Suppressor macrophage treated with lipopolysaccharide for 4 hours (primary cell): ENCODE data around the gene TUBB2B.

Experiments used
- DNase-seq: peaks from one replicate; pipeline ENCODE4 v3.0.0-alpha.2; 2020

The TUBB2B gene

DNA sequence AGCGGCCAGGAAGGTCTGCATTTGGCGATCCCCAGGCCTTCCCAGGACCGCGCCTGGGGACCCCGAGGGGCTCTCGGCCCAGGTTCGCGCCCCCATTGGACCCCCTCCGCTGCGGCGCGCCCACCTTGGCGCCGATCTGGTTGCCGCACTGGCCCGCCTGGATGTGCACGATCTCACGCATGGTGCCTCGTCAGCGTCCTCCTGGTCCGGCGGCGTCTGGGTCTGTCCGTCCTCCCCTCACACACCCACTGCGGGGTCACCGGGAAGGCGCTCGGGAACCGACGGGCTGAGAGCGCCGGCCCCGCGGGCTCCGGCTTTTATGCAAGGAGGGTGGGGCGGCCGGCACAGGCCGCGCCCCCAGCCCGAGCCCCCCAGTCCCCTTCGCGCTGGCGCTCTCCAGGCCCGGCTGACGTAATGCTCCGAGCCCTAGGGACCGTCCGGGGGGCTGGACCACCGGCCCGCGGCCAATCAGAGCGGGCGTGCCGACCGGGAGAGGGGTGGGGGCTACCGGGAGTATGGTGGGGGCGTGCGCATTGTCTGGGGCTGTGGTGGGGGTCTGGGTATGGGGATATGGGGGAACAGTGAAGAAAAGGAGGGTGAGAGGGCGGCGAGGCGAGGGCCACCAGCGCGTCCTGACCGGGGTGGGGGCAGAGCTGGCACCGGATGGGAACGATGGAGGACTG is at the start of gene TUBB2B:
Gene TUBB2B, minus strand, starts transcription at position 291 of the 683 bp plus-strand sequence. Its CDS starts 110 bp downstream, at position 181.
- no peak for DNase-seq

DNA sequence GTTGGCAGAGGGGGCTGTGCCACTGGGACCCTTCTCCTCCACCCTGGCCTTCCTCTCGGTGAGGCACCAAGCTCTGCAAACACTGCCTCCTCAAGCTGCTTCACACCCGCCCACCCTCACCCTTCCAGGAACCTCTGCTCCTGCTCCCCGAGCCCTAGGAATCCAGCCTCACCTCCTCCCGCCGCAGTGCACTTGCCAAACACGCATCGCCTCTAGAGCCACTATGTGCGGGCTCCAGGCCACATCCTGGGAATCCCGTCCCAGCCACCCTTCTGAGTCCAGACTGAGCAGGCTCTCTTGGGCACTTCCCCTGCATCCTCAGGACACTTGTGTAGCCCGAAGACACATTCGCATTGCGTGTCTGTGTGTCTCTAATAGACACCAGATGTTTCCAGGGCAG is 49.8 kb upstream of the TUBB2B start:
- no peak for DNase-seq

DNA sequence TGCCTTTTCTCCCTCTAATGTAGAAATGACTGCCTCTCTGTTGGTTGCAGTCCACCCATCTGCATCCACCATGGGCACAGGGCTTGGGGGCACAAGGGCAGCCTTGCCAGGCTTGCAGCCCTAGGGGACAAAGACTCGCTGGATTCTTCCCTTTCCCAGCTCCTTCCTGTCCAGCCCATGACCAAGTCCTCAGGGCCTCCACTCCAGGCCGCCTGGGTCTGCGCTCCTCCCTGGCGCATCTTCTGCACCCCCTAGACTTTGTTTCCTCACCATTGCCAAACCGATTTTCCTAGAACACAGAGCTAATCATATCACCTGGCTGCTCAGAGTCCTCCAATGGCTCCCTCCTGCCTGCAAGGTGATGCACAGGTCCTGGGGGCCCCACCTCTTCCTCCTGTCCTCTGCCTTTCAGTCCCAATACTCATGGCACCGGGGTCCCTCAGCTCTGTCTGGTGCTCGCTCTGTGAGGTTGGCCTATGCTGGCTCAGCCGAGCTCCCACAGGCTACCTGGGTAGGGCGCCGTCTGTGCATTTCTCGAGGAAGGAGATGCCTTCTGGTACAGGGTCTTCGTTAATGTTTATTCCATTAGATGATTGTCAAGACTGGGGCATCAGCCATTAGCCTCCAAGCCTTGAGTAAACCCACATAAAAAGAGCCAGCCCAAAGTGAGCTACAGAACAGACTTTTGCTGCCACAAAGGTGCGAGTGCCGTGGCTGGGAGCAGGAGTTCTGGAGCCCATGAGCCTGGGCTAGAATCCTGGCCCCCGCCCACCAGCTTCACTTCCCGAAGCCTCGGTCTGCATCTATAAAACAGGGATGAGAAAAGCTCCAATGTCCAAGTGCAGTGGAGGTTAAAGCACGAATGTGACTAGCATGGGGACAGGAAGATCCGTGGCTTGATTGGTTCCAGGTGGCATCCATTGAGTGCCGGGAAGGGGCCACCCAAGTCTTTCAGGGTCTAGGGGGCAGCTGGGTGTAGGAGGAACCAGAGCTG is 49.0 kb upstream of the TUBB2B start:
- no peak for DNase-seq

DNA sequence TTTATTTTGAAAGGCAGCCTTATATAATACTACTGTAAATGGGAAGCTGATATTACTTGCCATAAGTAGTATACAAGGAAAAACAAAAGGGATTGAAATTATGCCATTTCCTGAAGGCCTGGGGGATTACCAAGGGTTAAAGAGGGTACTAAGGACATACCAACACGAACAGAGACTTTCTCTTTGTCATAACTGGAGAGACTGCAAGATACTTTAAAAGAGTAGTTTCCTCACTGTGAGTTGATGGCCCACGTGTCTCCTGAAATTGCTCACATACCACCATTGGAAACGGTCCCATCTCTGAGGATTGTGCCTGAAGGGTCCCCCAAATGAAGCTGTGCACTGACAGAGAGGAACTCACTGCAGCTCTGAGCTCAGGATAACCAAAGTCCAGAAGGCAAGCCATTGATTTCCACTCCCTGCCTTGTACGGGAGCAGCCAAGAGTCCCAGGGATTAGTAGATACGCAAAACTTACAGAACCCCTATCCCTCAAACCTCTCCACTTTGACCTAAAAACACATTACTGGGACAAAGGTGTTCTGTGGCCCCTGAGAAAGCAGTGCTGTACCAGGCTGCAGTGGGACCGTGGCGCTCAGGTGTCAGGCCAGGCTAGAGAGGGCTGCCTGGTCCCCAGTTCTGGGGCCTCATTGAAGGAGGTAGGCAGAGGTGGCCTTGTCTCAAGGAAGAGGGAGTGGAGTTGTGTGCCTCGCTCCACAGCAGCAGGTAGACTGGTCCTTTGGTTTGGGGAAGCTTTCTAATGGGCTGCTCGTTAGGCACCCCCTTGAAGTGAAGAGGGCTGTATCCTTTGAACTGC is 46.5 kb upstream of the TUBB2B start:
- DNase-seq = no peak

DNA sequence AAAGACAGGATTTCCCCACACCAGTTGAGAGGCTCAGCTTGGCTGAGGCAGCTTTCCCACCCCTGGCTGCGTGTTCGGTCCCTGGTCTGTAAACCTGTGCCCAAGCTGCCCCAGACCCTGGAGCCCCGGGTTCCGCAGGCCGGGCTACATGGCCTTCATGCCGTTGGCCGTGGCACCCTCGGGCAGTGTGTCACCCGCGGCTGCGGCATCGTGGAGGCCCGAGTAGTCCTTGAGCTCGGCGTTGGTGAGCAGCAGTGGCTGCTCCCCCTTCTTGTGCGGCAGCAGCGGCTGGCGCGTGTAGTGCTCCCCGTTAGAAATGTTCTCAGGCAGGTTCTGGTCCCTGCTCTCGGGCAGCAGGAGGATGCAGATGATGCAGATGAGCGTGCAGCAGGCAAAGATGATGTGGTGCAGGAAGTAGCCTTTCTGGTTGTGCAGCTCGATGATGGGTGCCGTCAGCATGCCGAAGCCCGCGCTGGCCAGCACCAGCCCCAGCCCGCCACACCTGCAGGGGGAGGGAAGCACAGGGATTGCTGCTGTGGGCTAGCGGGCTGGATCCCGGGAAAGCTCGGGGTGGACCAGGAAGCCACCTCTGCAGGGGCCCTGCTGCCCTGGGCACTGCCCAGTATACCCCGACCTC is 45.6 kb upstream of the TUBB2B start:
- DNase-seq = no peak

DNA sequence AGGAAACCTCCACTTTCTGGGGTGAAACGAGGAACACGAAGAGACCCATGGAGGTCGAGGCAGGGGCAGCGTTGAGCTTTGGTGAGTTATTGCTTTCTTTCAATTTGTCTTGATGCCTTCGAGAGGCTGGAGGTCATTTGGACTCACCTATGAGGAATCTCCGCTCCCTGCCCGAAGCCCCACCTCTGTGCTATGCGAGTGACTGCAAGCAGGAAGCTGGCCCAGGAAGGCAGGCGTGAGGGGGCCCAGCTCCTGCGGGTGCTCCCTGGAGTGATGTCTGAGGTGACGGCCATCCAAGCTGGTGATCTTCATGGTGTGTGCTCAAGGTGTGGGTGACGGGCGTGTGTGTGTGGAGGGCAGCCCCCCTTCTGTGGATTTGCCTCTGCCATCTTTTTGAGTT is 44.3 kb upstream of the TUBB2B start:
- no peak for DNase-seq

DNA sequence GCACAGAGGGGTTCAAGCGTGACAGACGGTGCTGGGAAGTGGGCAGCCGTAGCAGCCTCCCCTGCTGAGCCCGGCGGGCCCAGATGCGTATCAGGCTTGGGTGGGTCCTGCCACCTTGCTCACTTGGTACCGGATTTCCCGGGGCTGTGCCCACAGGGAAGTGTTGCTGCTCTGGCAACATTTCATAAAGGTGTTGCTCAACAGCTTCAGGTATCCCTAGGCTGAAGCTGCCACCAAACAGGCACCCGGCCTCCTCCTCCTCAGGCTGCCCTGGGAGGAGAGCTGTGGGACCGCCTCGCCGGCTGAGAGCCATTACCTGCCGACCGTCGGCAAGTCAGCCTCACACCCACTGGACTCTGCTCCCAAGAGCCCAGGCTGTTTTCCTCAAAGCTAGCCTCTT is 42.8 kb upstream of the TUBB2B start:
- no peak for DNase-seq

DNA sequence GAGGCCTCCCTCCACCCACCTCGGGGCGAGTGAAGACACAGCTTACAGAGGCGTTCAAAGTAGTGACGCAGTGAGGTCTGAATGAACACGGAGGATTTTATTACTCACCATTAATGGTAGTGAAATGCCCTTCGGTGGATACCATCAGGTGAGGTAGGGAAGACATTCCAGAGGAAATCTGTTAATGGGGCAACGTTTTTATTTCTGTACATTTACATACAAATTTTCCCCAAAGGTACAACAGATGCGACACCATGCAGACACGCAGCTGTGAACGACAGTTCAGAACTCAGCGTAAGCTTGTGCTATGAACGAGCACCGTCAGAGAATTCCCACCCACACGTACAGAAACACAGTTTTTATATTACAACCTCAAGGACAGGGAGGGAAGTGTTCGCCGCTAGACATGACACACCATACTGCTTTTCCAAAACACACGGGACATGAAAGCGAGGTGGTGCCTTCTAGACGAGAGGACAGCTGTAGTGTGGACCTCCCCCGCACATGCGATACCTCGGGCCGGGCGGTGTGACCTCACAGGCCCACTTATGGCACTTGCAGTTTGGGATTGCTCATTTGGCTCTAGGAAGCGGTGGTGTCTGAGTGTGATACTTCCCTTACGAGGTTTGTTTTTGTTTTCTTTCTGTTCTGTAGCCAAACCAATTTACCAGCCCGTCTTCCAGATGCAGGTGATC is 42.0 kb upstream of the TUBB2B start:
- no peak for DNase-seq

DNA sequence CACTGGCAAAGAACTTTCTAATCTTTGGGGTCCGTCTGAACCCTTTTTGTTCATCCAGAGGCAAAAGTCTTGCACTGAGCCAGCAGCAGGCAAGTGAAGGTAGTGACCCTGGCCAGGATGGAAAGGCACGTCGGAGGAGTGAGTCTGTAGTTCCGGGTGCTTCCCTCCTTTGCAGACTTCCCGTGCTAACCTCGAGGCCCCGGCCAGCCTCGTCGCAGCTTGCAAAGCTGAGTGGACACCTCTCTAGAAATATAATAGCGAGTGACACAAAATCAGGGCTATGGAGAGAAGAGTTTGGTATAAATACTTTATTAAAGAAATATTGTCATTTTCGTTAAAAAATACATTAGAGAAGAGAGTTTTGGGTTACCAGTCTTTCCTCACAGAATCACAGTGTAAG is 41.2 kb upstream of the TUBB2B start:
- no peak for DNase-seq

DNA sequence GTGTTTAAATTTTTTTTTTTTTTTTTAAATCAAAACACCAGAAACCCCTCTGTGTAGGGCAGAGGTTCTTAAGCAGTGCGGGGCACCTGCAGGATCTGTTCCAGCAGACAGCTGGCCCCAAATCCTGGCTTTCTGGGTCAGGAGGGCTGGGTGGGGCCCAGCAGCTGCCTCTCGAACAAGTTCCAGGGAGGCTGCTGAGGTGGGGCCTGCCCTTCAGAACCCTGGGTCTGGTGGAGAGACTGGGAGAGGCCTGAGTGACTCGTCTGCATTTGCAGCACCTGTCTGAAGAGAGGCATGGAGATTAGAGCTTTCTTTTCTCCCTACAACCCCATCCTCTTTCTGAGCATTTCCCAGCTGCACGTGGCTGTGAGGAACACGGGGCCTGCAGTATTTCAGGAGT is 39.7 kb upstream of the TUBB2B start:
- no peak for DNase-seq

DNA sequence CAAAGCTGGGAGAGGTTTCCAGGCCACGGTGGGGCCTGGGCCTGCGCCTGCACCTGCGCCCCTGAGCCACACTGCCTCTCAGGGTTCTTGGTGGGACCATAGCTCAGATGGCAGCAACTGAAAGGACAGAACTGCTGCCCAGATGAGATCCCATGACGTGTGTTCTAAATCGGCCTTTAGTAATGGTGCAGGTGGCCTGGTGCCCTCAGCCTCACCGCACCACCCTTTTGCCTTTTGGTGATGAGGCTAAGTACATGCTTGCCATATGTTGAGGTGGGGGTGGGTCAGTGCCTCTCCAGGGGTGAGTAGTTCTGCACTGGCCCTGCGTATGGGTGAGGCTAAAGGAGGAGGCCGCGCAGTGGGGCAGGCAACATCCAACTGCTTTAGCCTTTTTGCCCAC is 38.7 kb upstream of the TUBB2B start:
- DNase-seq = no peak

DNA sequence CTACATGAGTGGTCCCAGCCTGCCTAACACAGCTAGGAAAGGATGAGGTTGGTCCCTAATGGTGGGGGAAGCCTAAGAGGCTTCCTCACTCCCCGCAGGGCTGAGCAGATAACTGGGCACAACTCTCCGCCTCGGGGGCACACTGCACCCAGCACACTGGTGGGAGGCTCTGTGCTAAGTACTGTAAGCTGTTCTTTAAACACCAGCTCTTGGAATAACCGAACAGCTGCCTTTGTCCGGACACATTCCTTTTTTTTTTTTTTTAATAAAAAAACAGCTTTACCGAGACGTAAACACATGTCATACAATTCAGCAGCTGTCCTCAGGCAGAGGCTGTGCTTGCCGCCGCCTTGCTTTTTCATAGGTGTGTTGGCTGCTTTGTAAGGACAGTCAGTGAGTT is 38.2 kb upstream of the TUBB2B start:
- no peak for DNase-seq

DNA sequence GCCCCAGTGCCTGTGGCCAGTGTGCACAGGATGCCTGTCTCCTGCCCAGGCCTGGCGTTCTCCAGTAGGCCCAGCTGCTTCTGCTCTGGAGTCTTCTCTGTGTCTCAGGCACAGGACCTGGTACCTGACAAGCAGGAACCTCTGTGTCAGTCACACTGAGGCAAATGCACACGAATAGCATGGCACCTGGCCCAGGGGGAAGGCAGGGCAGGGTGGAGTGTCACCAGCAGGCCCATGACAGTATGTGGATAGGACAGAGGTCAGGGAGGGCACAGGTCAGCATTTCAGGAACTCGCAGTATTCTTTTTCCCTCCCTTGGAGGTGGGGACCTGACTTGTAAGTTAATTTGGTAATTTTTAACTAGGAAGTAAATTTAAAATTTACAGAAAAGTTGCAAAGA is 36.9 kb upstream of the TUBB2B start:
- DNase-seq = no peak

DNA sequence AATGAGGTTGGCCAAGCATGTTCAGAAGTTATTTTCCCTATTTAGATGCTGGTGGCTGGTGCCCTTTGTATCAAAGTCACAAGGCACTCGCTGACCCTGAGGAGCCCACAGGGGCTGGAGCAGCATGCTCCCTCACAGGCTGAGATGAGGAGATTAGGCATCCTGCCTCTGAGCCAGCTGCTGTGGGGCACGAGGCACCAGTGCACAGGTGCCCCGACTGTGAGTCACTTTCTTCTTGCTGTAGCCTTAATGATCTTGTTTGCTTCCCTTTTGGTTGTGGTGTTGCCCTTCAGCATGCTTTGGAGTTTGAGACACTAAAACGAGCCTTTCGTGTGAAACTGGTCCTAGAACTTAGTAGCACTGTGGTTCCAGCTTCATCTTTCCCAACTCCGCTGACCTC is 35.6 kb upstream of the TUBB2B start:
- no peak for DNase-seq

DNA sequence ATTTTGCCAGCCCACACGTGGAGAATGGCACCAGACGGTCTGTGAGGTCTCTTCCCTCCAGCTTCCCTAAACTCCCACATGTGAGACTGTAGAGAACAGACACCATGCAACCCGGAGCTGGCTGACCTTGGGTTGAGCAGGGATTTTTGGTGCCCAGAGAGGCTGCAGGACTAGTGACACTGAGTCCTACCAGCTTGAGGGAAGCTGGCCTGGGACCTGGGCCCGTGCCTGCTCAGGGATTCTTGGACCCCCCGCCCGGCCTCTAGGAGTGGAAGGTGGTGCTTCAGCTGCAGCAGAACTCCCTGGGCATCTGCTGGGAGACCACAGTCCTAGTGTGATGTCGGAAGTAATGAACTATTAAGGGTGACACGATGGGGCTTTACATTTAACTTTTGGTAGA is 34.5 kb upstream of the TUBB2B start:
- DNase-seq = no peak

DNA sequence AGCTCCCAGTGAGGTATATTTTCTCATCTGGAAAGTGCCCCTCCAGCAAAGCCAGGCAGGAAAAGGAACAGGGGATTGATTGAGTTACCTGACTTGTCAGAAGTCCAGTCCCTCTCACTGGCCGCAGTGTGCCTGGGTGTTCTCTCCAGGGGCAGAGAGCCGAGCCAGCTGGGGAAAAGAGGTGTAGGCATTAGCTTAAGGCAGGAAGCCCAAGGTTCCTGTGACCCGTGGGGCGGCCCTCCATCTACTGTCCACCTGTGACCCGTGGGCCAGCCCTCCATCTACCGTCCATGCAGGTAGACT is 34.0 kb upstream of the TUBB2B start:
- no peak for DNase-seq

DNA sequence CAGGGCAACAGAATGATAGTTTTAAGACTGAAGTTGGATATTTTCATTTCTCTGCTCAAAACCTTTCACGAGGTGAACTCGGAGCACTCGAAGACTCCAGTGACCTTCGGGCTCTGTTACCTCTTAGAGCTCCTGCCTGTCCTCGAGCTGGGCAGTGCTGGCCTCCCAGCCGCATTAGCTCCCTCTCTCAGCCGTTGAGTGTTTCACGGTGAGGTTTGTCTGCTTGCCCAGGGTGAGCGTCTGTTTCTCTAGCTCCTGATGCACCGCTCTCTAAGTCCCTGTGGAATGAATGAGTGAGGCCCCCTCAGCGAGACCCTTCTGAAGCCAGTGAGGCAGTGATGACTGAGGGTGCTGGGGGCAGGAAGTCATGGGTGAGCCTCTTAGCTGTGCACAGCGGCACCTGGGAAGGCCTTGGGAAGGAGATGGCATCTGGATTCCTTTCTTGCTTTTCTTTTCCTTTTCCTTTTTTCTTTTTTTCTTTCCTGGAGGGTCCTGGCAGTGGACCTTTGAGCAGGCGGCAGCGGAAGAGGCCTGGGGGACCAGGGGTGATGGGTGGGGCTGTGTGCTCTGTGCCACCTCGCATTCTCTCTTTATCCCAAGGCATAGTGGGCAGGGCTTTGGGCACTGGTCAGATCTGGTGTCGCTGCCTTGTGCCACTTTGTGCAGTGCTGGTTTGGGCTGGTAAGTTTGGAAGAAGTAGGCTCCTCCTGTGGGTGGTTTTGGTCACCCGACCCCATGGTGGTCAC is 33.5 kb upstream of the TUBB2B start:
- no peak for DNase-seq

DNA sequence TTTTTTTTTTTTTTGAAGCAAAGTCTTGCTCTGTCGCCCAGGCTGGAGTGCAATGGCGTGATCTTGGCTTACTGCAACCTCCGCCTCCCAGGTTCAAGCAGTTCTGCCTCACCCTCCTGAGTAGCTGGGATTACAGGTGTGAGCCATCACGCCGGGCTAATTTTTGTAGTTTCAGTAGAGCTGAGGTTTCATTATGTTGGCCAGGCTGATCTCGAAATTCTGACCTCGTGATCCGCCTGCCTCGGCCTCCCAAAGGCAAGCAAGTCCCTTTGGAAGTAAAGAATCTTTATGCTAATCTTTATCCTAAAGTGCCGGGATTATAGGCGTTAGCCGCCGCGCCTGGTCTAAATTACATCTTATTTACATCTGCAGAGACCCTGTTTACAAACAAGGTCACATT is 32.8 kb upstream of the TUBB2B start:
- DNase-seq = no peak

DNA sequence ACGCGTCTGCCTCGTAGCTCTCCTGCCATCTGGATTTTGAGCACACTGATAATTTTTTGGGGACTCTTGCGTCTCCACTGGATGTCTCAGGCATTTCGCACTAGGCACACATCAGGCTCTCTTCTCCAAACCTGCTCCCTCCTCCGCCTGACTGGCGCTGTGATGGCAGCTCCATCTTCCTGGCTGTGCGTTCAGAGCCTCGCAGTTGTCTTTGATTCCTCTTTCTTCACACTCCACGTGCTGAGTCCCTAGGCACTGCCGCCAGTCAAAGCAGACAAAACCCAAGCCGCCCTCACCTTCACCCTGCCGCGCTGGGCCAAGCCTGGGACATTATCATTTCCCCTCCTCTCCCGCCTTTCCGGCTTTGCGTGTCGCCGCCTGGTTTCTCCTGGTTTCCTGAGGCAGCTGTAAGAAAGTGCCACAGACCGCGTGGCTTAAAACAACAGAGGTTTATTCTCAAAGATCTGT is 32.1 kb upstream of the TUBB2B start:
- DNase-seq = peak; percentile 36

DNA sequence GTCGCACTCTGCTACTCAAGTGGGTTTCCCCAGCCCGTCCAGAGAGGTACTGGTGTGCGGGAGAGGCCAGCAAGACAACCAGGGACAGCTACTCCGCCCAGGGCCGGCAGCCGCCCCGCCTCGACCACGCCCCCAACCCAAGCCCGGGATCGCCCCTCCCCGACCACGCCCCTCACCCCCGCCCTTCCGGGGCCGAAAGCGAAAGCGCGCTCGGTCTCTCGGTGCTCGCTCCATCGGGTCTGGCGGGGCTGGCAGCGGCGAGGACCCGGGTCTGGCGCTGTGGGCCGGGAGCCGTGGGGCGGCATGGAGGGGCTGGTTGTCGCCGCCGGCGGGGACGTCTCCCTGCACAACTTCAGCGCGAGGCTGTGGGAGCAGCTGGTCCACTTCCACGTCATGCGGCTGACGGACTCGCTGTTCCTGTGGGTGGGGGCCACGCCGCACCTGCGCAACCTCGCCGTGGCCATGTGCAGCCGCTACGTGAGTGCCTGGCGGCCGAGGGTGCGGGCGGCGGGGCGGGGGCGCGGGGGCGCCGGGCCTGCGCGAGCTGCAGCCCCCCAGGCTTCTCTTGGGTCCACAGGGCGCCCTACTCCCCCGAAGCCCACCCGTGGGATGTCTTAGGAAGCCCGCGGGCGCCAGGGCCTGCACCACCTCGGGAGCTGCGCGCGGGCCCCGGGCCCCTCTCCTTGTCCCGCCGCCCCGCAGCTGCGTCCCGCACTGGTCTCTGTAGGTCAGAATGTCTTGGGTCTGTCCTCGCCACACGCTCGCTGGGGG is 31.5 kb upstream of the TUBB2B start, which contains the start of gene PSMG4:
Gene PSMG4, plus strand, starts transcription at position 228 of the 771 bp plus-strand sequence. Its CDS starts 76 bp downstream, at position 304.
- DNase-seq = peak; percentile 97

DNA sequence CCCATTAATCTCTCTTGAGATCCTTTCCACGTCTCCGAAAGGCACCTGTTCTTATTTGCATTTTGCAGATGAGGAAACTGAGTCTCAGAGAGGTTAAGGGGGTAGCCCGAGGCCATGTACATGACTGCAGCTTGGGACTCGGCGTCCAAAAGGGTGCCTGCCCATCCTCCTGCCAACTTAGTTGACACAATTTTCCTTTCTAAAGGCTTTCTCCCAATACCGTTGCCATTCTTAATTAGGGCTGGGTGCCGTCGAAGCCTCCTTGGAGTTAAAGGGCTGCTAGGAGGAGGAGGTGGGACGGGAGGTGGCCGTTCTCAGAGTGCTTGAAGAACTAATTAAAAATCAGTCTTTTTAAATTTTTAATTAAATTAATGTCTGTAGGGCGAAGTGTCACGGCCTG is 30.7 kb upstream of the TUBB2B start:
- no peak for DNase-seq
